Measurements from ENCODE around the gene PARVB. TPM values are rescaled to one million over a fixed set of nuclear protein-coding genes. Genes with fewer than 3 reads are reported as not detected.

The PARVB gene
- total RNA-seq, 4 donors from 2014 or later, result 10.5 to 25.1 (median 14.6) TPM

GRCh38 chr22:44023404-44024287 lies 456 bp upstream of the PARVB start:
- 30 to 62% methylated on average over 11 to 25 of the region's 54 CpGs for WGBS, 2 donors
- no peak for TF ChIP-seq POLR2A (IDR thresholded peaks at IDR 0.05)
- no peak for TF ChIP-seq CTCF (IDR thresholded peaks at IDR 0.05)
- peak overlapping the region; percentile 22 for H3K4me3 ChIP-seq (ENCODE audit: low read depth, poor library complexity, severe bottlenecking)
- intact Hi-C loops (cut with DNase I; ENCODE audit: low total_unique reads), result no loop called here
- DNase-seq (ENCODE audit: low spot score in 2 of 2), result no peak

- no peak for TF ChIP-seq CTCF (IDR thresholded peaks at IDR 0.05)
- no peak for TF ChIP-seq POLR2A (IDR thresholded peaks at IDR 0.05)
- 67 to 76% methylated on average over 25 to 26 of the region's 26 CpGs for WGBS, 2 donors
- H3K4me3 ChIP-seq (ENCODE audit: low read depth, poor library complexity, severe bottlenecking), result no peak overlapping the region
- DNase-seq (ENCODE audit: low spot score in 2 of 2), result peak; percentile 38 to 91
- intact Hi-C loops (cut with DNase I; ENCODE audit: low total_unique reads), result no loop called here
These were observed 1.3 kb downstream of the PARVB start for GRCh38 chr22:44025171-44026065.

- no peak for DNase-seq (ENCODE audit: low spot score in 2 of 2)
- TF ChIP-seq POLR2A (IDR thresholded peaks at IDR 0.05) (no peak), CTCF (IDR thresholded peaks at IDR 0.05) (no peak)
- 45 to 46% methylated on average over 17 of the region's 17 CpGs for WGBS, 2 donors
- H3K4me3 ChIP-seq (ENCODE audit: low read depth, poor library complexity, severe bottlenecking), result no peak overlapping the region
- intact Hi-C loops (cut with DNase I; ENCODE audit: low total_unique reads), result no loop called here
These were observed 2.0 kb downstream of the PARVB start for GRCh38 chr22:44026066-44026629.

GRCh38 chr22:44026630-44027511 lies 2.8 kb downstream of the PARVB start:
- no peak overlapping the region for H3K4me3 ChIP-seq (ENCODE audit: low read depth, poor library complexity, severe bottlenecking)
- WGBS, 2 donors, result 45 to 56% methylated on average over 25 to 28 of the region's 28 CpGs
- intact Hi-C loops (cut with DNase I; ENCODE audit: low total_unique reads), result no loop called here
- TF ChIP-seq POLR2A (IDR thresholded peaks at IDR 0.05) (no peak), CTCF (IDR thresholded peaks at IDR 0.05) (no peak)
- DNase-seq (ENCODE audit: low spot score in 2 of 2), result peak; percentile 85 to 97

GRCh38 chr22:44028091-44028490 lies 4.0 kb downstream of the PARVB start:
- no peak for DNase-seq (ENCODE audit: low spot score in 2 of 2)
- WGBS, 2 donors, result 78 to 79% methylated on average over 7 of the region's 7 CpGs
- TF ChIP-seq CTCF (IDR thresholded peaks at IDR 0.05) (no peak), POLR2A (IDR thresholded peaks at IDR 0.05) (no peak)
- H3K4me3 ChIP-seq (ENCODE audit: low read depth, poor library complexity, severe bottlenecking), result no peak overlapping the region
- intact Hi-C loops (cut with DNase I; ENCODE audit: low total_unique reads), result no loop called here
